RWPE2 (cell line): ENCODE measurements around the gene GPR62.

Experiments used
- ATAC-seq: fragments of 200-7000 bp; cut with Tn5 transposase; 3 replicates; pipeline ENCODE4 v1.9.1; 2021; ENCODE audit warnings: low read depth
- DNase-seq: peaks from one replicate; pipeline ENCODE4 v3.0.0-alpha.2; 2020; ENCODE audit warnings: low spot score
- H3K27ac ChIP-seq: fragments of 450-650 bp; 2 replicates; pipeline ENCODE4 v1.5.1; 2017; ENCODE audit warnings: mild to moderate bottlenecking; ENCODE audit not compliant: poor library complexity, severe bottlenecking
- H3K27me3 ChIP-seq: fragments of 250-450 bp; sonication (Bioruptor Pico); 2 replicates; pipeline ENCODE4 v1.5.1; 2021; ENCODE audit warnings: mild to moderate bottlenecking, moderate library complexity; ENCODE audit not compliant: insufficient read depth, poor library complexity, severe bottlenecking
- H3K36me3 ChIP-seq: fragments of 250-450 bp; sonication (Bioruptor Pico); 2 replicates; pipeline ENCODE4 v1.5.1; 2020; ENCODE audit warnings: low read depth, mild to moderate bottlenecking, moderate library complexity
- H3K4me1 ChIP-seq: fragments of 250-450 bp; sonication (Bioruptor Pico); 2 replicates; pipeline ENCODE4 v1.5.1; 2021; ENCODE audit warnings: mild to moderate bottlenecking, moderate library complexity; ENCODE audit not compliant: insufficient read depth, poor library complexity, severe bottlenecking
- H3K4me3 ChIP-seq: fragments of 250-450 bp; sonication (Bioruptor Pico); 2 replicates; pipeline ENCODE4 v1.5.1; 2021; ENCODE audit warnings: mild to moderate bottlenecking, moderate library complexity; ENCODE audit not compliant: severe bottlenecking
- H3K9me3 ChIP-seq: fragments of 250-450 bp; sonication (Bioruptor Pico); 2 replicates; pipeline ENCODE4 v1.5.1; 2021; ENCODE audit warnings: mild to moderate bottlenecking, moderate library complexity; ENCODE audit not compliant: severe bottlenecking
- CTCF ChIP-seq: fragments of 450-650 bp; IDR thresholded peaks from one replicate; pipeline ENCODE4 v1.5.1; 2017; ENCODE audit warnings: mild to moderate bottlenecking, moderate library complexity; ENCODE audit not compliant: poor library complexity, severe bottlenecking

The GPR62 gene

GRCh38 chr3:52004906-52005395, 49.8 kb downstream of the GPR62 start:
- peak overlapping the region; percentile 14 for H3K27ac ChIP-seq
- H3K4me1 ChIP-seq, result no peaks in the 10 kb centered on the region

GRCh38 chr3:52005571-52005986, 50.4 kb downstream of the GPR62 start:
- no peak for DNase-seq

More at GRCh38 chr3:52004906-52005395, 49.8 kb downstream of the GPR62 start:
- no peak for TF ChIP-seq CTCF
- Histone ChIP-seq H3K27me3 (no peaks in the 10 kb centered on the region), H3K9me3 (no peaks in the 10 kb centered on the region), H3K4me3 (no peak overlapping the region), H3K36me3 (no peaks in the 10 kb centered on the region)
- ATAC-seq (no peak), DNase-seq (no peak)

GRCh38 chr3:52006017-52006819, 51.0 kb downstream of the GPR62 start:
- no peaks in the 10 kb centered on the region for H3K36me3 ChIP-seq
- ATAC-seq, result no peak
- no peaks in the 10 kb centered on the region for H3K27me3 ChIP-seq
- H3K9me3 ChIP-seq, result no peaks in the 10 kb centered on the region
- H3K4me1 ChIP-seq, result no peaks in the 10 kb centered on the region
- no peak overlapping the region for H3K4me3 ChIP-seq
- DNase-seq, result no peak
- no peak for TF ChIP-seq CTCF
- H3K27ac ChIP-seq, result peak overlapping the region; percentile 14

More at GRCh38 chr3:52005571-52005986, 50.4 kb downstream of the GPR62 start:
- peak; percentile 32; the same call in 2 of the 3 replicates for ATAC-seq
- H3K27me3 ChIP-seq, result no peaks in the 10 kb centered on the region
- no peaks in the 10 kb centered on the region for H3K4me1 ChIP-seq
- H3K4me3 ChIP-seq, result no peak overlapping the region
- no peaks in the 10 kb centered on the region for H3K9me3 ChIP-seq
- H3K27ac ChIP-seq, result peak overlapping the region; percentile 14
- TF ChIP-seq CTCF, result no peak
- H3K36me3 ChIP-seq, result no peaks in the 10 kb centered on the region

- no peaks in the 10 kb centered on the region for H3K4me1 ChIP-seq
- H3K36me3 ChIP-seq, result no peaks in the 10 kb centered on the region
- H3K4me3 ChIP-seq, result no peak overlapping the region
- H3K27ac ChIP-seq, result no peak overlapping the region
- no peak for DNase-seq
- TF ChIP-seq CTCF, result no peak
- H3K9me3 ChIP-seq, result no peaks in the 10 kb centered on the region
- H3K27me3 ChIP-seq, result no peaks in the 10 kb centered on the region
- no peak for ATAC-seq
Observed at GRCh38 chr3:52006820-52007133, 51.6 kb downstream of the GPR62 start.
